Measurements from ENCODE around the gene TMEM80.
A peak's percentile ranks its signal among the peaks of the same experiment; 100 is the strongest.
"Not testable (repeated sequence)": the region's sequence is repeated elsewhere in the genome, so short reads cannot be mapped to it uniquely, and the experiment has no call there.

The TMEM80 gene

GRCh38 chr11:721247-721740, 25.7 kb downstream of the TMEM80 start:
- peak; percentile 29 for DNase-seq

- DNase-seq, result peak; percentile 13
These were observed 26.2 kb downstream of the TMEM80 start for GRCh38 chr11:721741-722345.

GRCh38 chr11:722346-722811, 26.8 kb downstream of the TMEM80 start:
- DNase-seq, result peak; percentile 37

- peak; percentile 17 for DNase-seq
These were observed 27.7 kb downstream of the TMEM80 start for GRCh38 chr11:723120-723883.

- peak; percentile 17 for DNase-seq
These were observed 28.6 kb downstream of the TMEM80 start for GRCh38 chr11:724049-724777.

- no peak for DNase-seq
These were observed 29.3 kb downstream of the TMEM80 start for GRCh38 chr11:724778-725386.

- peak; percentile 51 for DNase-seq
These were observed 30.1 kb downstream of the TMEM80 start for GRCh38 chr11:725624-726202.

- peak; percentile 70 for DNase-seq
These were observed 30.9 kb downstream of the TMEM80 start for GRCh38 chr11:726278-727220.

GRCh38 chr11:727281-727701, 31.7 kb downstream of the TMEM80 start:
- DNase-seq, result no peak

GRCh38 chr11:727859-728748, 32.5 kb downstream of the TMEM80 start:
- DNase-seq, result peak; percentile 80

GRCh38 chr11:728901-729491, 33.4 kb downstream of the TMEM80 start:
- no peak for DNase-seq

GRCh38 chr11:729492-730074, 34.0 kb downstream of the TMEM80 start:
- DNase-seq, result peak; percentile 31

- DNase-seq, result no peak
These were observed 37.5 kb downstream of the TMEM80 start for GRCh38 chr11:733072-733471.

- DNase-seq, result not testable (repeated sequence)
These were observed 38.9 kb downstream of the TMEM80 start for GRCh38 chr11:734541-734940.

- DNase-seq, result peak; percentile 13
These were observed 41.8 kb downstream of the TMEM80 start for GRCh38 chr11:737366-737765.

GRCh38 chr11:737899-738298, 42.3 kb downstream of the TMEM80 start:
- DNase-seq, result not testable (repeated sequence)

- no peak for DNase-seq
These were observed 46.5 kb downstream of the TMEM80 start for GRCh38 chr11:742156-742546.

- no peak for DNase-seq
These were observed 47.1 kb downstream of the TMEM80 start for GRCh38 chr11:742571-743201.

- DNase-seq, result no peak
These were observed 49.8 kb downstream of the TMEM80 start for GRCh38 chr11:745428-745827.

All from right kidney (tissue), 1 donor.